Fibroblast of villous mesenchyme (primary cell): Measurements from ENCODE around the gene WASHC3. TPM values are rescaled to one million over a fixed set of nuclear protein-coding genes. Genes with fewer than 3 reads are reported as not detected.

Experiments
- DNase-seq: peaks from one replicate; pipeline ENCODE4 v3.0.0-alpha.2; 2010; ENCODE audit warnings: low read depth
- H3K4me3 ChIP-seq: 2 replicates; pipeline ENCODE4 v1.5.1; 2011; ENCODE audit warnings: low read depth, mild to moderate bottlenecking, low read length
- CTCF ChIP-seq: IDR thresholded peaks from 2 replicates; pipeline ENCODE4 v1.5.1; 2012; ENCODE audit warnings: low read depth, mild to moderate bottlenecking, low read length; ENCODE audit not compliant: insufficient read depth
- total RNA-seq: library from RNA; depleted of rRNA; stranded (reverse); fragments of >200 nt; gene quantifications from 2 replicates; pipeline ENCODE4 v1.2.3, GENCODE V29; 2012

WASHC3 gene, protein sequence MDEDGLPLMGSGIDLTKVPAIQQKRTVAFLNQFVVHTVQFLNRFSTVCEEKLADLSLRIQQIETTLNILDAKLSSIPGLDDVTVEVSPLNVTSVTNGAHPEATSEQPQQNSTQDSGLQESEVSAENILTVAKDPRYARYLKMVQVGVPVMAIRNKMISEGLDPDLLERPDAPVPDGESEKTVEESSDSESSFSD
- total RNA-seq = 75.1 and 90.8 TPM in 2 replicates

GRCh38 chr12:102061560-102062418 lies at the start of gene WASHC3:
TSS of gene WASHC3 (minus strand) at chr12:102061991. CDS start at chr12:102061962, 29 bp downstream.
- no peak for TF ChIP-seq CTCF
- DNase-seq = peak; percentile 95
- H3K4me3 ChIP-seq = peak within 1 kb of the TSS; percentile 88

DNA sequence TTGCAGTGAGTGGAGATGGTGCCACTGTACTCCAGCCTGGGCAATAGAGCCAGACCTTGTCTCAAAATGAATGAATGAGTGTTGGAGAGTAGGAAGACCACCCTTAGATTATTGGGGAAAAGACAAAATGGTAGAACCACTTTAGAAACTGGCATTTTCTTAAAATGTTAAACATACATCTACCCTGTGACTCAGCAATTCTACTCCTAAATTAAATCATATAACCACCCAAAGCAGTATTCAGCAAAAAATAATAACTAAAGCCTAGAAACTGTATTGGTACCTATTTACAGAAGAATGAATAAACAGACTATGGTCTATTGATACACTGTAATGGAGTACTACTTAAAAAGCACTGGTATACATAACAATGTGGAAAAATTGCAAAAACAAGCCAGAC lies 49.0 kb upstream of the WASHC3 start:
- no peak overlapping the region for H3K4me3 ChIP-seq
- no peak for TF ChIP-seq CTCF
- no peak for DNase-seq

DNA sequence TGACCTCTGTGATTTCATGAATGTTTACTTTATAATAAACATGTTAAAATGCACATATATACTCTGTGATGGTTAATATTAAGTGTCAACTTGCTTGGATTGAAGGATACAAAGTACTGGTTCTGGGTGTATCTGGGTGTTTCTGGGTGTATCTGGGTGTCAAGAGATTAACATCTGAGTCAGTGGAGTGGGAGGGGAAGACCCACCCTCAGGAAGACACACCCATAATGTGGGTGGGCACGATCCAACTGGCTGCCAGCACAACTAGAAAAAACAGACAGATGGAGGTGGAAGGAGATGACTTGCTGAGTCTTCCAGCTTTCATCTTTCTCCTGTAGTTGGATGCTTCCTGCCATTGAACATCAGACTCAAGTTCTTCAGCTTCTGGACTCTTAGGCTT lies 46.2 kb upstream of the WASHC3 start:
- no peak overlapping the region for H3K4me3 ChIP-seq
- DNase-seq = no peak
- TF ChIP-seq CTCF = no peak

DNA sequence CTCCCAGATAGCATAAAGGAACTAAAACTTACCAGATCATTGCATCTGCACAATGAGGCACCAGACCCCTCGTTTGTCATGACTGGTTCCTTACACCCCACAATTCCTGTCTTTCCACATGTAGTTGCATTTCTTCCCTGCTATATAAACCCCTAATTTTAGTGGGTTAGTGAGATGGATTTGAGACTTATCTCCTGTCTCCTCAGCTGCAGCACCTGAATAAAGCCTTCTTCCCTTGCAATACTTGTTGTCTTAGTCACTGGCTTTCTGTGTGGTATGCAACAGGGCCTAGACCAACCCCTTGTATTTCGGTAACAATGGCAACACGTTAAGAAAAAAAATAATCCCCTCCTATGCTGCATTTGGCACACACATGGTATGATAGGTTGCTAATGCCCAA lies 45.1 kb upstream of the WASHC3 start:
- H3K4me3 ChIP-seq = no peak overlapping the region
- no peak for DNase-seq
- TF ChIP-seq CTCF = no peak

GRCh38 chr12:102096855-102097254 lies 35.1 kb upstream of the WASHC3 start:
- DNase-seq = no peak
- no peak for TF ChIP-seq CTCF
- no peak overlapping the region for H3K4me3 ChIP-seq

- peak; percentile 43 for TF ChIP-seq CTCF
- no peak overlapping the region for H3K4me3 ChIP-seq
- DNase-seq = peak; percentile 61
Measured at GRCh38 chr12:102095677-102096263, 34.0 kb upstream of the WASHC3 start.
